GM19467 (cell line): ENCODE data around the gene STK17A.
"Not testable (repeated sequence)": the region's sequence is repeated elsewhere in the genome, so short reads cannot be mapped to it uniquely, and the experiment has no call there.

Experiments used
- ATAC-seq: cut with Tn5 transposase; IDR thresholded peaks from one replicate; pipeline ENCODE4 v1.9.1; 2021; ENCODE audit warnings: mild to moderate bottlenecking, moderate library complexity; ENCODE audit not compliant: unreplicated experiment

STK17A gene

DNA sequence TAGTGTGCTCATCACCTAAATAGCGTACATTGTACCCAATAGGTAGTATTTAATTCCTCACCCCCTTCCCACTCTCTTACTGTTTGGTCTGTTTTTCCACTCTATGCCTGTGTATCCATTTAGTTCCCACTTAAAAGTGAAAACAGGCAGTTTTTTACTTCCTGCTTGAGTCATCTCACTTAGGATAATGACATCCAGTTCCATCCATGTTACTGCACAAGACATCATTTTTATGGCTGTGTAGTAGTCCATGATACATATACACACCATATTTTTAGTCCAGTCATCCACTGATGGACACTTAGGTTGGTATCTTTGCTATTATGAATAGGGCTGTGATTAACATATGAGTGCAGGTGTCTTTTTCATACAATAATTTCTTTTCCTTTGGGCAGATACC lies 10.1 kb downstream of the STK17A start:
- no peak for ATAC-seq

DNA sequence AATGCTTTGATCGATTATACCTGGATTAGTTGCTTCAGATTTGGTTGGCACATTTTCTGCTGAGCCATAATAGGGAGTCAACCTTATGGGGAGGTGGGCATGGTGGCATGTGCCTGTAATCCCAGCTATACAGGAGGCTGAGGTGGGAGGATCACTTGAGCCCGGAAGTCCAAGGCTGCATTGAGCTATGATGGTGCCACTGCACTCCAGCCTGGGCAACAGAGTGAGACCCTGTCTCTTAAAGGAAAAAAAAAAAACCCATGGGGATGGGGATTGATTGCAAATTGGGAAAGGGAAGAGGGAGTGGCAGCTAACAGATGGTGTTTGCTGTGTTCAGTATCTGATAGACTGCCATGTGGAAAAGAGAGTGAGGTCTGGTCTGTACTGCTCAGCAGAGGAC lies 11.1 kb downstream of the STK17A start:
- ATAC-seq = no peak

DNA sequence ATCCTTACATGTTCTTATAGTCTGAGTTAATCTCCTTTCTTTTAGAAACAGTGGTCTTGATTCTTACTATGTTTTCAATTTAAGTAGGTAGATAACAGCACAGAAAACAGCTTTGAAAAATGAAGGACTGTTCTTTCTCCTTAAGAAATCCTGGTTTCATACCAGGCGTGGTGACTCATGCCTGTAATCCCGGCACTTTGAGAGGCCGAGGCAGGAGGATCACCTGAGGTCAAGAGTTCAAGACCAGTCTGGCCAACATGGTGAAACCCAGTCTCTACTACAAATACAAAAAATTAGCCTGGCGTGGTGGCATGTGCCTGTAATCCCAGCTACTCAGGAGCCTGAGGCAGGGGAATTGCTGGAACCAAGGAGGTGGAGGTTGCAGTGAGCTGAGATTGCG lies 13.5 kb downstream of the STK17A start:
- ATAC-seq = not testable (repeated sequence)

DNA sequence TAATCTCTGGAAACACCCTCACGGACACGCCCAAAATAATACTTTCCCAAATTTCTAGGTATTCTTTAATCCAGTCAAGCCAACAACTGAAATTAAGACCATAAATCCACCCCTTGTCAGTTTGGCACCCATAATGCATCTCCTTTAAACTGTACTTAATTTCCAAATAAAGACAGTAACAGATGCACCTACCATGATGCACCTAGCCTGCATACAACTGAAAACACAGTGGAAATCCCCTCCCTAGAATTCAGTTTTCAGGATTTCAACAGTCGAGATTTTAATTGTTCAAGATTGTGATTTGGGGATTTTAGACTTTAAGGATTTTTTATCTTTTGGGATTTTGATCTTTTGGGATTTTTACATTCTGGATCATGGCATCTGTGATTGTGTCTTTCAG lies 17.1 kb downstream of the STK17A start:
- ATAC-seq = no peak

DNA sequence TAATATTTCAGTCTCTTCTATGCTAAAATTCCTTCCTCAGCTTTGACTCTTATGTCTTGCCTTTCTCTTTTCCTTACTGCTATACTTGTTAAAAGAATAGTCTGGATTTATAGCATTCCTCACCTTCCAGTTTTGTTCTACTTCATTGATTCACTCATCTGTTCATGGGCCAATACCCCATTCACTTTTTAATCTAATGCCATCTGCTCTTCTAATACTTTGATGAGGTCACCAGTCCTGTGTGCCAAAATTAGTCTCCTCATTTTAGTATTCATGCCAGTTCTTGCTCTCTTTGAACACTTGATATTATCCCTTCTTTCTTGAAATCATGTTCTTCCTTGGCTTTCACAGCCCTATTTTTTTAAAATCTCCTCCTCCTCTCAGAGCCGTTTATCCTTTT lies 19.3 kb downstream of the STK17A start:
- no peak for ATAC-seq

DNA sequence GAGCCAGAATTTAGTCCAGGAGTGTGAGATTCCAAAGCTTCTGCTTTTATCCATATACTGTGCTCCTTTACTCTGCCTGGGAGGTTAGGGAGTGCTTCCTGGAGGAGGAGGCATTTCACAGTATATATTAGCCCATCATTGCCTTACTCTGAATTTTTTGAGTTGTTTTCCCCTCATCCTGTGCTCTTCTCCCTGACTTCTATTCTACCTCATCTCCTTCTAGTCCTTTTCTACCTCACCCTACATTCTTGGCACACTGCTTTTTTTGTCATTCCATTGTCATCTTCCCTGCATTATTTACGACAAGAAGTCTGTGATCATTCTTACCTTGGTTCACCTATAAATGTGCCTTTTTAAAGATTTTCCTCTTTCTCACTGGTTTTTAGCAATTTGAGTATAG lies 21.3 kb downstream of the STK17A start:
- ATAC-seq = no peak

DNA sequence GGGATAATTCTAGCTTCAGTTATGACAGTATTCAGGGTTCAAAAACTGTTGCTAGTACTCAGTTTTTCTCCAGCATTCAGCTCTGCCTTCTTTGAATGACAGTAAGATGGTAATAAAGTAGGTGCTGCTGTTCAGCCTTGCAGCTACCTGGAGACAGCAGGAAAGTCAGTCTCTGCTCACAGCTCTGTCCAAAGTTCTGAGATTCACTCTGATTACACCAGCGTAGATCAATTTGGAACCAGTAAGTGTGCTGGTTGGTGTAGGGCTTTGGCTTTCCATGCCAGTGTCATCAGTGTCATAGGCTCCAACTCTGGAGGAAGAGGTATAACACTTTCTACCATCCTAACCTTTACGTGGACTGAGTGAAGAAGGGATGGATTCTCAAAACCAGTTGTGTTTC lies 26.2 kb downstream of the STK17A start:
- ATAC-seq = no peak

DNA sequence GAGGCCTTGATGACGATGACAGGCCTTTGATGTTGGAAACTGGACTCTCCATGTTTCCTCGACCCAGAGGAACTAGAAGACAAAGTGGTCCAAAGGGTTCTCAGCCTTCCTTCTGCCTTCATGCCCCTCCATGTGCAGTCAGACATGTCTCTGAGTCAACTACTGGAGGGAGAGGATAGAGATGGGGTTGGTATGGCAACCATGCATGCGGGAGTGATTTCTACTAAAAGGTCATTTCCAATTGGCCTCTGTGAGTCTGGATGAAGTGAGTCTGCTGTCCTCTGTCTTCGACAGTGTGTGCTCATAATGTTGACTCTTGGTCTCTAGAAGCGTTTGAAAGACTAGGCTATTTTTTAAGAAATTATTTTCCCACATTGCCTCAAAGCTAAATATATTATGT lies 29.2 kb downstream of the STK17A start:
- ATAC-seq = no peak

DNA sequence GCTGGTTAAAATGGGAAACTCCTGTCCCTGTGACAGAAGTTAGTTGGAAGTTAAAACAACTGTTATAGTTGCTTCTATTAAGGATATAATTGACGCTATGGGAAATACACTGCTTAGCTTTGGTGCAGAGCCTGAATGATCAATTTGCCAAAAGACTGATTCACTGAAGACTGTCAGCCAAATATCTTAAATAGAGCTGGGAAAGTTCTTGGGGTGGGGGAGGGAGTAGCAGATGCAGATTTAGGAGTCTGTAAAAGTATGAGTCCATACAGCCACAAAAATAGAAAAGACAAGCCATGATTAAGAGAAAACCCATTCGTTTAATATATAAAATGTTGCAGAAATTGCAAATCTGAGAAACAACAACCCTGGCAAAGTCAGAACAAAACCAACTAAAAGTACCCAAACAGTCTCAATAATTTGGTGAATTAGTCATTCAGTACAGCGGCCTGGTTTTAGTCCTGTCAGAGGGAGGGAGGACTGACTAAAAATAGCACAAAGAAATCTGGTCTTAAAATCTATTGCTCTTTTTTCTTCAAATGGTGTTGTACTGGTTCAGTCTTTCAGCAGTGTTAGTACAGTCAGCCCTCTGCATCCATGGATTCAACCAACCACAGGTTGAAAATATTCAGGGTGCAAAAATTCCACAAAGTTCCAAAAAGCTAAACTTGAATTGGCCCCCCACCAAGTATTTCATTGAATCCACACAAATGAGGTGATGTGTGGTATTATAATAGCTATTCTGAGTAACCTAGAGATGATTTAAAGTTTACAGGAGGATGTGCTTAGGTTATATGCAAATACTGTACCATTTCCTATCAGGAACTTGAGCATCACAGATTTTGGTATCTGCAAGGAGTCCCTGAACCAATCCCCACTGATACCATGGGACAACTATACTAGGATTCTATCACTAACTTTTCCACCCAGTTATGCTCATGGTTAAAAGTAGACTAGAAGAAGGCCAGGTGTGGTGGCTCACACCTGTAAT lies 30.0 kb downstream of the STK17A start:
- ATAC-seq = no peak

DNA sequence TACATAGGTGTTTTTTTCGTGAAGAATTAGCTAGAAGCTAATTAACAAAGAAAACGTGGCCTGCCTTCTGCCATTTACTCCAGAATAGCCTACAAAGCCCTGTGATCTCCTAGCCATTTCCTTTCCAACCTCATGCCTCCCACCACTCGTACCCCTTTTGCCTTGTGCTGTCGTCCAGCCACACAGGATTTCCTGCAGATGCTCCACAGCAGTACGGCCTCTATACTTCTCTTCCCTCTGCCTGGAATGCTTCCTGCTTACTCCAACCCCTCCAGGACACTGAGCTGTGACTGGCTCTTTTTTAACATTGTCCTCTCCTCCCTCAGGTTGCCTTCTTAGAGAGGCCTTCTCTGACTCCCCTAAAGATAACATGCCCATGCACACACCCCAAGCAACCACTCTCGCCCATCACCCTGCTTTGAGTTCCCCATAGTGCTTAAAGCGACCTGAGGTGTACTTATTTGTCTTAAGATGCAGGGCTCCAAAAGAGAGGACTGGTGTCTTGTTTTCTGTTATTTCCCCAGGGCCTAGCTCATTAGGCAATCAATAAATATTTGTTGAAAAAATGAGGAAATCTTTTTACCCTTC lies 32.7 kb downstream of the STK17A start:
- no peak for ATAC-seq

DNA sequence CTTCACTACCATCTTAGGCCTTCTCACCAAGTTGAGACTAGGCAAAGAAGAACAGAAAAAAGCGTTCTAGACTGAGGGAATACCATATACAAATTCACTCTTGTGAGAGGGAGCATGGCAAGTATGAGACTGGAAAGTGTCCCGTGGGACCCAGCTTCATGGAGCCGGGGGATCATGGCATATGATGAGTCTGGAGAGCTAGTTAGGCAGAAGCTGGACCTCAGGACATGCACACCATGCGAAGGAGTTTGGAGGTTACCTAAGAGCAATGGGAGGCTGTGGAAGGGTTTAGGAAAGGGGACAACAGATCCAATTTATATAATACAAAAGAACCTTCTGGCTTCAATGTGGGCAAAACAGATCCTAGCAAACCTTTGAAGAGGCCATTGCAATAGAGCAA lies 34.1 kb downstream of the STK17A start:
- no peak for ATAC-seq

DNA sequence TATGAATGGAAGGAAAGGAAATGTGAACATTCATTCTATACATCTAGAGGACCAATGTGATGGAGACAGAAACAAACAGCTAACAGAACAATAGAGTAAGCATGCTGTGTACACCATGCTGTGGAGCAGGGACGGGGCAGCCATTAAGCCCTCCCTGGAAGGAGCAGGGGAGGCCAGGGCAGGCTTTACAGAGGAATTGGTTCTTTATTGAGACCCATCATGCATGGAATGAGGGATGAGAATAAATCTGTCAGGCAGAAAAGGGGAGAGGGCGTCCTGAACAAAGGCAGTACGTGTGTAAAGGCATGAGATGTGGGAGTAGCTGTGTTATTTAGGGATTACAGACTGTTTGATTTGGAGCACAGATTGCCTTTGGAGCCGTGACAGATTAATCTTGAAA lies 35.2 kb downstream of the STK17A start:
- ATAC-seq = no peak

DNA sequence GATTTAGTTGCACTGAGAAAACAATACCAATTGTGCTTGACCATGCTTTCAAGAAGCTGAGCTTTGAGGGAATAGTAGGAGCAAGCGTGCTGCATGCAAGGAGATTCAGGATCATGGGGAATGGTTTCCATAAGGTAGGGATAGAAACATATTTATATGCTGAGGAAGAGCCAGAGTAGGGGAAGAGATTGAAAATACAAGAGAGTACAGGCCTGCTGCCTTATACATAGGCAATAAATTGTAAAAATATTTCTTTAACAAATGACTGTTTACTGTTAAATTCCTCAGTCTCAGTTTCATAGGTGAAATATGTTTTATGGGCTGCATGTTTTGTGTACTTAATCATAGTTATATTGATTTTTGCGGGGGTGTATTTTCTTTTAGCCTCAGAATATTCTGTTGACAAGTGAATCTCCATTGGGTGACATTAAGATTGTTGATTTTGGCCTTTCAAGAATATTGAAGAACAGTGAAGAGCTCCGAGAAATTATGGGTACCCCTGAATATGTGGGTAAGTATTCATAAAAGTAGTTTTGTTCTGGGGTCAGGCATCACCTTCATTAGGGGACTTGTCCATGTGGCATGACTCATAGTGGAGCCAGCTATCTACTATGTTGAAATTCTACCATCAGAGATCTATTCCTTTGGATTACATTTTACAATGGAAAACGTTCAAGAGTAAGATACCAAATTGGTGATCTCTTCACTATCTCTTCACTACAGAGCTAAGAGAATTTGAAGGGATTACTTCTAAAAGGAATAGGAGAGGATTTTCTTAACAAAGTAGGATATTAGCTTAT lies 36.5 kb downstream of the STK17A start:
- no peak for ATAC-seq

DNA sequence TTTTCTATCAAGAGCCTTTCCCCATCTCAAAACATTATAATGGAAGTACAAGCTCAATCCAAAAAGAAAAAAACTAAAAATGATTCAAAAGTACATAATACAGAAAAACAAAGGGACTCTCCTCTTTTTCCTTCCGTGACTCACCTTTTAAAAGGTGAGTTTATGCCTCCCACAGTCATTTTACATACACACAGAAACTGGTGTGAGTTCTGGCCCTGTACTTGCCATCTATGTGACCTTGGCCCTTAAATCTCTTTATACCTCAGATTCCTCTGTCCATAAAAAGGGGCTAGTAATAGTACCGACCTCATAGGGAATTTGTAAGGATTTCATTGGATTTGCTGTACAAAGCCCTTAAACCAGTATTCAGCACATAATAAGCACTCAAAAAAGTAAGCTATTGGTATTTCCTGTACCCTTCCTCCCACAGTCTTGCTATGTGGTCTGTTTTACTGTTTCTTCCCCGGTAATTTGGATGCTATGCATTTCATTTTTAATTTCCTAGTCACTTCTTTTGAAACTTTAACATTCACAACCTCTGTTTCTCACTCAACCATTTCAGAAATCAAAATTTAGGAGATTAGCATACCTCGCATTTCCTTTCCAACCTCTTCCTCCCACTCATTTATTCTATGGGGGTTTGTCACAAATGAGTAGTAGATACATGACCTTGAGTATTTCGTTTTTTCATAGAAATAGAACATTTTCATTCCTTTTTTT lies 39.0 kb downstream of the STK17A start:
- no peak for ATAC-seq

DNA sequence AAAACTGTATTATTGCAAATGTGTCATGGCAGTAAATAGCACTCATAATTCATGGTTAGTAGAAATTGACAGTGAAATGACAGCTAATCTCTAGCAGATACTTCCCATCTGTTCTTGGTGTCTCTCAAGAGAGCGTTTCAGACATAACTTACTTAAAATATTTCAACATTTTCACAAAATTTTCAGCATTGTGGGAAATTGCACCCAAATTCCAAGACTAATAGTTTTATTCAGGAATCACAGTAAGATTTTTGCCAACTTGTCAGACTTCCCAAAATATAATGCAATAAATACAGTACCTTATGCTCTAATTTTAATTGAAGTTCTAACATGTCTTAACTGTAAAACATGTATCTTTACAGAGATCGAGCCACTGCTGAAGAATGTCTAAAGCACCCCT lies 41.2 kb downstream of the STK17A start:
- no peak for ATAC-seq

DNA sequence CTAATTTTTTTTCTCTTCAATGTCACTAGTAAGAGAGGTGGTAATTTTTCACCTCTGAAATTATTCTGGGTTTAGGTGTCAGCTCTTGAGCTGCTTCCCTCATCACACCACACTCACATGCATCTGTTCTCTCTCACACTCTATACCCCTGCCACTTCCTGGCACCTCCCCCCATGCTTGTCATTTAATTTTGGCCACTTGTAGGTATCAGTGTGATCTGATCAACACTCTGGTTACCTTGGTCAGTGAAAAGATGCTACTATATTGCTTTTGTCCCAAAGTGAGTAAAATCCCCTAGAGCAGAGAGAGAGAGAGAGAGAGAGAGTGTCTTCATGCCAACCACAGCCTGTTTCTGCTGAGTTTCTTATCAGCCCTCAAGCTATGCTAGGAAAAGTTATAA lies 42.5 kb downstream of the STK17A start:
- no peak for ATAC-seq

DNA sequence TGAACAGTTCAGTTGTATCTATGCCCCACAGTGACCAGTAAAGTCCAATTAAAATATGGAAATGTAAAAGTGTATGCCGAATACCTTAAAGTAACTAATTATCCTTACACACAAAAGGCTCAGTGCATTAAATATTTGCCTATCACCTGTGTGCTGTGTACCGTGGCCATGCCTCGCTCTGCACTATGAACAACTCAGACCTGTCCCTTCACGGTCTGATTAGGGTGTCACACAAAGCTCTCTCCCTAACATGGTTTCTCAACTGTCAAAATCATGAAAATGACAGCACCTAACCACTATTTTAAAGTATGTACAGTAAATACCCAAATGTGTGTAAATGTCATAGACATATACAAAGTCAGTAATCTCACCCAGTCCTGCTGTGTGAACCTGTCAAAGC lies 43.1 kb downstream of the STK17A start:
- no peak for ATAC-seq

DNA sequence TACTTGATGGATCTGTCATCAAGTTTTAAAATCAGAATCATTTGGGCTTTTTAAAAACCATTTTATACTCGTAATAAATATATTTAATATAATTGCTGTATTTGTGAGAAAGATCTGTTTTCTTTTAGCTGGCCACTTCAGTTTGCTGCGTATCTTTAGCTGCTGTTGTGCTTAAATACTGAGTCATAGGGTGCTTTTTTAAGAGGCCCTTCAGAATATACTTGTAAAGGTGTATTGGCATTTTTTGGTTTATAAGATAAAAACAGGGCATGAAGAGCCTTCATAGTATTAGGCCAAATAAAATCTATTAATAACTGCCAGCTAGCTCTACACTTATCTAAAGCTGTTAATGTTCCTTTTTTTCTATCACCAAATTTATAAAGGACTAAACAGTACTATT lies 43.8 kb downstream of the STK17A start:
- ATAC-seq = no peak

DNA sequence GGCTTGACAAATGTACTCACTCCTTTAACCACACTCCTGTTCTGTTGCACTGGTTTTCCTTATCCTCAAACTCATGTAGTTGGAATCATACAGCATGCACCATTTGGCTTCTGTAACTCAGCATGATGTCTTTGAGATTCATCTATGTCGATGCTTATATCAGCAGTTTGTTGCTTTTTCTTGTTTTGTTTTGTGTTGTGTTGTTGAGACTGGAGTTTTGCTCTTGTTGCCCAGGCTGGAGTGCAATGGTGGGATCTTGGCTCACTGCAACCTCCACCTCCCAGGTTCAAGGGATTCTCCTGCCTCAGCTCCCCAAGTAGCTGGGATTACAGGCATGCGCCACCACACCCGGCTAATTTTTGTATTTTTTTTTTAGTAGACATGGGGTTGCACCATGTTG lies 44.9 kb downstream of the STK17A start:
- ATAC-seq = not testable (repeated sequence)

DNA sequence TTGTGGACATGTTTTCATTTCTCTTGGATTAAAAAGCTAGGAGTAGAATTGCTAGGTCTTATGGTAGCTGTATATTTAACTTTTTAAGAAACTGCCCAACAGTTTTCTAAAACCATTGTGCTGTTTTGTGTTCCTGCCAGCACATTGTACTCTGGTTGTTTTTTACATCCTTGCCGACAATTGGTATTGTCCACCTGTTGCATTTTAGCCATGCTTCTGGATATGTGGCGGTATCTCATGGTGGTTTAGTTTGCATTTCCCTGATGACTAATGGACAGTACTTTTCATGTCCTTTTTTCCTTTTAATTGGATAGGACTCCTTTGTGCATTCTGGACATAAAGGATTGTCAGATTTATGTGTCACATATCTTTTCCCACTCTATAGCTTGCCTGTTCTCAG lies 45.5 kb downstream of the STK17A start:
- no peak for ATAC-seq

DNA sequence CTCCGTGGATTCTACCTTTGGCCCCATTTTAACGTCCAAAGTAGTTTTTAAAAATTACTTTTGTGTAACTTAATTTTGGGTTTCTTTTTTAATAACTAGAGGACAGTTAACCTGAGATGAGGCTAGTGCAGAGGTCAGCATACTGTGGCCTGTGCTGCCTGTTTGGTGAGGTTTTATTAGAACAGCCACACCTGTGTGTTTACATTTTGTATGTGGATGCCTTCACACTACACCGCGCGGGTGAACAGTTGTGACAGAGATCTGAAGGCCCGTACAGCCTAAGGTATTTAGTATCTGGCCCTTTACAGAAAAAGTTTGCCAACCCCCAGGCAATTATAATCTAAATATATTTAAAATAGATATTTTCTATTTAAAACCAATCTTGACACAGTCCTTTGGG lies 46.9 kb downstream of the STK17A start:
- no peak for ATAC-seq
